Activated CD8-positive, alpha-beta memory T cell treated with anti-CD3 and anti-CD28 coated beads, Interleukin-2, amount 50 U/mL, for 24 hours (primary cell): ENCODE data around the gene BRMS1.
"Not testable (repeated sequence)": the region's sequence is repeated elsewhere in the genome, so short reads cannot be mapped to it uniquely, and the experiment has no call there.

Experiments
- DNase-seq: peaks from one replicate; pipeline ENCODE4 v3.0.0-alpha.2; 2020; ENCODE audit errors: extremely low read depth

BRMS1 gene

GRCh38 chr11:66363187-66363601, 18.3 kb upstream of the BRMS1 start:
- DNase-seq: no peak

- no peak for DNase-seq
Observed at GRCh38 chr11:66362481-66363147, 17.7 kb upstream of the BRMS1 start.

GRCh38 chr11:66361502-66361941, 16.6 kb upstream of the BRMS1 start:
- DNase-seq: no peak

- DNase-seq: no peak
Observed at GRCh38 chr11:66360406-66361073, 15.6 kb upstream of the BRMS1 start.

DNA sequence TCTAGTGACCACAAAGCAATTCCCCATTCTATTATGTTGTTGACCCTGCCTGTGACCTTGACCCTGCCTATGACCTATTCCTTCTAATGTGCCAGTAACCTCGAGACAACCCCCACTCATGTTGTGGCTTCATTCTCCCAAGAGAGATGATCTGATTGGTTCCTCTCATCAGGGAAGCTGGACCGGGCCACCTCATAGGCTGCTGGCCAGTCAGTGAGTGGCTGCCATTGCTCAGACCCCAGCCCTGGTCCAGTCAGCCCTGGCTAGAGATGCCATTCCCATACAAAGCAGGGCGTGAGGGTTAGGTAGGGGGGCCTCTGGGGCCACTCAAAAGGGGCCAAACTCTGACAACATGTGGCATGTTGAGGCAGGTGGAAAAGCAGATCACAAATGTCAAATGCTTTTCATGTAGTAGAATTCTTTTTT, 14.8 kb upstream of the BRMS1 start:
- no peak for DNase-seq

- not testable (repeated sequence) for DNase-seq
Observed at GRCh38 chr11:66350560-66351235, 5.8 kb upstream of the BRMS1 start.

GRCh38 chr11:66349084-66349386, 4.1 kb upstream of the BRMS1 start:
- DNase-seq: no peak

DNA sequence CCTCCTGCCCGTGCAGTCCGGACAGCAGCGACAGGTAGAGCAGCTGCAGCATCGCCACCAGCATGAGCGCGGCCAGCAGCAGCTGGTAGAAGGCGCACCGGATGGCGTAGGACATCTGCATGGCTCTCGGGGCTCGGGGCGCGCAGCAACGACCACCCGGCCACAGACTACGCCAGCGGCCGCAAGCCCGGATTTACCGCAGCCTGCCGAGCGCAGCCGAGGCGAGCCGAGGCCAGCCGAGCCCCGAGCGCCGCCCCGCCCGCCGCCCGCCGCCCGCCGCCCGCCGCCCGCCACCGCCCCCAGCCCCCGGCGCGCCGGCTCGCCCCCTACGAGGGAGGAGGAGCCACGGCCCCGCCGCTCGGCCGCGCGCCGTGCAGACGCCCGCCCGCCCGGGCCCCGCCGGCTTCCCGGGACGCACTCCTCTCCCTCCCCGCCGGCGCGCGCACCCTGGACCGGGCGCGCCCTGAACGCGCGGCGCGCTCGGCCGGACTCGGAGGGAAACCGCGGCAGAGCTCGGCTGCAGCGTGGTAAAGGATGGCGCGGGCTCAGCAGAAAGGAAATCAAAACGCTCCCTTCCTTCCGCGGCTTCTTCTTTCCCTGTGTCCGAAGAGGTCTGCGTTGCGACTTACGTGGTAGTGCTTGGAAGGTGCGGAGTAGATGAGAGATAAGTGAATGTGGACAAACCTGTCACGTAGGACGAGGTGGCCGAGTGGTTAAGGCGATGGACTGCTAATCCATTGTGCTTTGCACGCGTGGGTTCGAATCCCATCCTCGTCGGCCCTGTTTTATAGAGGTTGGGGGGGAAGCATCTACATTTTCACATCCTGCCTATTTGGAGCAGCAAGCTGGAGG, 2.7 kb upstream of the BRMS1 start, which contains the start of gene B4GAT1:
Gene B4GAT1 (minus strand): TSS at position 205 of the 852 bp plus-strand sequence. CDS start 84 bp downstream, at position 121.
- DNase-seq: peak; percentile 69

GRCh38 chr11:66346476-66347424, 1.8 kb upstream of the BRMS1 start:
- no peak for DNase-seq

GRCh38 chr11:66345316-66345649, 379 bp upstream of the BRMS1 start:
- DNase-seq: no peak

DNA sequence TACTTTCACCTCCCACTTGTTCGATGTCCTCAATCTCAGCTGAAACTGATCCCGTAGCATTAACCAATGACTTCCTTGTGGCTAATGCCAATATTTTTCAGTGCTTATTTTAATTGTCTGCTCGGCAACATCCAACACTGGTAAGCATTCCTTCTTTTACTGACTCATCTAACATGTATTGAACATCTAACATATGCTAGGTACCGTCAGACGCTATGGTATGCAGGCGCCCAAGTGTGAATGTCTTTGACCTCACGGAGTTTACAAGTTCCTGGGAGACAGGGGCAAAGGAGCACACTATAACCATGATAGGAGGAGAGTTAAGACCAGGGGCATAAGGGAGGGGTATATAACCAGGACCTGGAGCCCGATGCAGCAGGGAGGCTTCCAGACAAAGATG, 1.7 kb downstream of the BRMS1 start:
- DNase-seq: no peak

DNA sequence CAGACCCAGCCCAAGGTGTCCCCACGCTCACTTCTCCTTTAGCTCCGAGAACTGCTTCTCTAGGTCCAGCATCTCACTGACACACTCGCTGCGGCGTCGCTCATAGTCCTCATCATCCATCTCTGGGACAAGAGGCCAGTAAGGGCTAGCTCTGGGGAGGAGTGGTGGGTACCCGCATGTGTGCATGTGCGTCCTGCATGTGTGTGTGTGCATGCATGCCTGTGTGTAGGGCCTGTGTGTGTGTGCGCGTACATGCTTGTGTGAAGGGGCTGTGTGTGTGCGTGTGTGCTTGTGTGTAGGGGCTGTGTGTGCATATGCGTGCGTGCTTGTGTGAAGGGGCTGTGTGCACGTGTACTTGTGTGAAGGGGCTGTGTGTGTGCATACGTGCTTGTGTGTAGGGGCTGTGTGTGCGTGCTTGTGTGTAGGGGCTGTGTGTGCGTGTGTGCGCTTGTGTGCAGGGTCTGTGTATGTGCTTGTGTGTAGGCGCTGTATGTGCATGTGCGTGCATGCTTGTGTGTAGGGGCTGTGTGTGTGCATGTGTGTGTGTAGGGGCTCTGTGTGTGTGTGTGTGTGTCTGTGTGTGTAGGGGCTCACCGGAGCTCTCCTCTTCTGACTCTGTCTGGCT, 3.3 kb downstream of the BRMS1 start:
- no peak for DNase-seq

DNA sequence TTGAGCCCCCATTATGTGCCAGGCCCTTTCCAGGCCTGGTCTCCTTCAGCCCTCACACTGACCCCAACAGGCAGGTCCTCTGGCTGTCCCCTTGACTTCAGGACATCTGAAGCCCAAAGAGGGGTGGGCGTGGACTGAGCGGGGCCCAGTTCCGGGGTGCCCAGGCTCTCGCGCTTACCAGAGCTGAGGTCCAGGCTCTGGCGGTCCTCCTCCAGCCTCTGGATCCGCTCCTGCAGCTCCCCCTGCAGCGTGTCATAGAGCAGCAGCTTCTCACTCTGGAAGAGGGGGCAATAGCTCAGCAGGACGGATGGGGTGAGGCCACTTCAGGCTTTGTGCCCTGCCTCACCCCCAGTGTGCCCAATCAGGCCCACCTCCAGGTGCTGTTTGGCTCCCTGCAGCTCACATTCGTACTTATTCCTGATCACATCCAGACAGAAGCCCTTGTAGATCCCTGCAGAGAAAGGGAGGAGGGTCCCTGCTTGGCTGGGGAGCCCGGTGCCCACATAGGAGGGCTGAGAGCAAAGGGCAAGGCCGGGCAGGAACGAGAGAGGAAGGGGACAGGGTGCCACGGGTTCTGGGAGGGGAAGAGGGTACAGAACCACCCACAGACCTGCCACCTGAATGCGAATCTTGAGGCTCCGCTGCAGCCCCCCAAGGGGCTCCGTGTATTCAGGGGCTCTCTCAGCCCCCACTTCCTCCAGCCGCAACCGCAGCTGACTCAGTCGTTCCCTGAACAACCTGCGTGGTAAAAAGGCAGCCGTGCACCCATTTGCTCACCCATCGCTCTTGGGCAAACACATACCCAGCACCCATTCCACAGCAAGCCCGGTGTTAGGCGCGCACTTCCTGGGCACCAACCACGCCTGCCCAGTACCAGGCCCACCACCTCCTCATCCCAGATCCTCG, 4.1 kb downstream of the BRMS1 start:
- DNase-seq: no peak

DNA sequence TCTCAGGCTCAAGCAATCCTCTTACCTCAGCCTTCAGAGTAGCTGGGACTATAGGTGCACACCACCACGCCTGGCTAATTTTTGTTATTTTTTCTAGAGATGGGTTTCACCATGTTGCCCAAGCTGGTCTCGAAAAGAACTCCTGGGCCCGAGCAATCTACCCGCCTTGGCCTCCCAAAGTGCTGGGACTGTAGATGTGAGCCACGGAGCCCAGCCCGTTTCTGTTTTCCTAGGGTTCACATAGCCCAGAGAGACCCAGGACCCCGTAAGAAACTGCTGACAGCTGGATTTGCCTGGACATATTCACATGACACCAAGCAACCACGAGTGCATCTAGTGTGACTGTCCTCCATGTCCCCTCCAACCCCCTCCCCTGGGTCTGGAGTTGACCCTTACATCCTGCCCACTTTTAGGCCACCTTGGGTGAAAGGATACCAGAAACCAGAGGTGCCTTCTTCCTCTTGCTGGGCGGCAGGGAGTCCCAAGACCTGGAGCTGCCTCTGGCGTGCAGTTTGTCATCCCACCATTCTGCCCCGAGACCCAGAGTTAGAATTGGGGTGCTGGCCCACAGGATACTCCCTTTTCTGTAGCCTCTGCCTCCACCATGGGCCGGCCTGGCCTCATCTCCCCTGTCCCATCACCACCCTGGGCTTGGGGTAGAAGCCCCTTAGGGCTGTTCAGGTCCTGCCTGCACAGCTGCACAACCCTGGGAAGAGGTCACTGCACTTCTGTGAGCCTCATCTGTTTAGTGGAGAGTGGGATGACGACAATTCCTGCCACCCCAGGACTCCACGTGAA, 5.0 kb downstream of the BRMS1 start:
- DNase-seq: no peak

- no peak for DNase-seq
Observed at GRCh38 chr11:66339162-66339675, 5.7 kb downstream of the BRMS1 start.

- DNase-seq: no peak
Observed at GRCh38 chr11:66338276-66339161, 6.4 kb downstream of the BRMS1 start.

GRCh38 chr11:66337103-66337899, 7.6 kb downstream of the BRMS1 start:
- no peak for DNase-seq
